ENCODE results near the gene ENPEP. TPM values are rescaled to one million over a fixed set of nuclear protein-coding genes. Genes with fewer than 3 reads are reported as not detected.
"Not testable (repeated sequence)": the region's sequence is repeated elsewhere in the genome, so short reads cannot be mapped to it uniquely, and the experiment has no call there.

ENPEP gene, protein sequence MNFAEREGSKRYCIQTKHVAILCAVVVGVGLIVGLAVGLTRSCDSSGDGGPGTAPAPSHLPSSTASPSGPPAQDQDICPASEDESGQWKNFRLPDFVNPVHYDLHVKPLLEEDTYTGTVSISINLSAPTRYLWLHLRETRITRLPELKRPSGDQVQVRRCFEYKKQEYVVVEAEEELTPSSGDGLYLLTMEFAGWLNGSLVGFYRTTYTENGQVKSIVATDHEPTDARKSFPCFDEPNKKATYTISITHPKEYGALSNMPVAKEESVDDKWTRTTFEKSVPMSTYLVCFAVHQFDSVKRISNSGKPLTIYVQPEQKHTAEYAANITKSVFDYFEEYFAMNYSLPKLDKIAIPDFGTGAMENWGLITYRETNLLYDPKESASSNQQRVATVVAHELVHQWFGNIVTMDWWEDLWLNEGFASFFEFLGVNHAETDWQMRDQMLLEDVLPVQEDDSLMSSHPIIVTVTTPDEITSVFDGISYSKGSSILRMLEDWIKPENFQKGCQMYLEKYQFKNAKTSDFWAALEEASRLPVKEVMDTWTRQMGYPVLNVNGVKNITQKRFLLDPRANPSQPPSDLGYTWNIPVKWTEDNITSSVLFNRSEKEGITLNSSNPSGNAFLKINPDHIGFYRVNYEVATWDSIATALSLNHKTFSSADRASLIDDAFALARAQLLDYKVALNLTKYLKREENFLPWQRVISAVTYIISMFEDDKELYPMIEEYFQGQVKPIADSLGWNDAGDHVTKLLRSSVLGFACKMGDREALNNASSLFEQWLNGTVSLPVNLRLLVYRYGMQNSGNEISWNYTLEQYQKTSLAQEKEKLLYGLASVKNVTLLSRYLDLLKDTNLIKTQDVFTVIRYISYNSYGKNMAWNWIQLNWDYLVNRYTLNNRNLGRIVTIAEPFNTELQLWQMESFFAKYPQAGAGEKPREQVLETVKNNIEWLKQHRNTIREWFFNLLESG
- not detected for total RNA-seq

DNA sequence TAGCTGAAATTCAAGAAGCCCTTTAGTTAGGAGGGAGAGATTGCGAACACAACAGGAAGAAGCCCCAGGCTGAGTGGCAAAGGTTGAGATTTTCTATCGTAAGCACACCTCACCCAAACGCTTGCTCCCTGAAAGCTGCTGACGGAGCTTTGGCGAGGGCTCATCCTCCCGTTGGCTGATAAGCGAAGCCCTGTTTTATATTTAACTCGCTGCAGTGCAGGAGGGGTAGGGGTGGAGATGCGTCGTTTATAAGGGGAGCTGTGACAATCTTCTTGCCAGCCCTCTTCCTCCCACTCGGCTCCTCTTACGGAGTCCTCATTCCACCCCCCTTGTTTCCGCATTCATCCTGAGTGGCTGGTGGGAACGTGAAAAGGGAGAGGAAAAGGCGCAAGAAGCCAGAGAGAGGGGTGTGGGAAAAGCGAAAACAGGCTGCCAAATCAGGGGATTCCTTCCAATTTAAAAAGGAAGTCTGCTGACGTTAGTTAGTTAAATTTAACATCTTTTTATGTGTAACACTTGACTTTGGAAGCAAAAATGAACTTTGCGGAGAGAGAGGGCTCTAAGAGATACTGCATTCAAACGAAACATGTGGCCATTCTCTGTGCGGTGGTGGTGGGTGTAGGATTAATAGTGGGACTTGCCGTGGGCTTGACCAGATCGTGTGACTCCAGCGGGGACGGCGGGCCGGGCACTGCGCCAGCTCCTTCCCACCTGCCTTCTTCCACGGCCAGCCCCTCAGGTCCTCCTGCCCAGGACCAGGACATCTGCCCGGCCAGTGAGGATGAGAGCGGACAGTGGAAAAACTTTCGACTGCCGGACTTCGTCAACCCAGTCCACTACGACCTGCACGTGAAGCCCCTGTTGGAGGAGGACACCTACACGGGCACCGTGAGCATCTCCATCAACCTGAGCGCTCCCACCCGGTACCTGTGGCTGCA is at the start of gene ENPEP:
Gene ENPEP, plus strand, starts transcription at position 275 of the 938 bp plus-strand sequence. Its CDS starts 260 bp downstream, at position 535.
- Mint-ChIP-seq H3K9me3 (no peaks in the 10 kb centered on the region), H3K36me3 (ENCODE audit: low read depth) (no peaks in the 10 kb centered on the region), H3K4me3 (no peak within 1 kb of the TSS), H3K4me1 (ENCODE audit: low read depth) (no peaks in the 10 kb centered on the region), H3K27me3 (ENCODE audit: low read depth) (peaks cover 22% of the 10 kb centered on the region), H3K27ac (no peak within 1 kb of the TSS)
- DNase-seq: no peak
- CTCF ChIA-PET: interaction anchor here (0.6 to 1.2 kb wide), 3 partner anchors 35 to 563 kb away, joined by 3 to 5 read pairs (median 3); no protein-coding TSS in a partner anchor
- intact Hi-C loops (cut with micrococcal nuclease): no loop called here

GRCh38 chr4:110431805-110432204 is 44.1 kb upstream of the ENPEP start:
- H3K27ac Mint-ChIP-seq; H3K4me1 Mint-ChIP-seq (ENCODE audit: low read depth); DNase-seq; intact Hi-C loops (cut with micrococcal nuclease); H3K36me3 Mint-ChIP-seq (ENCODE audit: low read depth); CTCF ChIA-PET; H3K4me3 Mint-ChIP-seq; H3K9me3 Mint-ChIP-seq: not testable (repeated sequence)
- peaks cover 10% of the 10 kb centered on the region for H3K27me3 Mint-ChIP-seq (ENCODE audit: low read depth)

- H3K27me3 Mint-ChIP-seq (ENCODE audit: low read depth): peaks cover 17% of the 10 kb centered on the region
- DNase-seq; H3K4me3 Mint-ChIP-seq; H3K36me3 Mint-ChIP-seq (ENCODE audit: low read depth); H3K4me1 Mint-ChIP-seq (ENCODE audit: low read depth); intact Hi-C loops (cut with micrococcal nuclease); H3K27ac Mint-ChIP-seq; H3K9me3 Mint-ChIP-seq; CTCF ChIA-PET: not testable (repeated sequence)
Observed at GRCh38 chr4:110437292-110437691, 38.7 kb upstream of the ENPEP start.

DNA sequence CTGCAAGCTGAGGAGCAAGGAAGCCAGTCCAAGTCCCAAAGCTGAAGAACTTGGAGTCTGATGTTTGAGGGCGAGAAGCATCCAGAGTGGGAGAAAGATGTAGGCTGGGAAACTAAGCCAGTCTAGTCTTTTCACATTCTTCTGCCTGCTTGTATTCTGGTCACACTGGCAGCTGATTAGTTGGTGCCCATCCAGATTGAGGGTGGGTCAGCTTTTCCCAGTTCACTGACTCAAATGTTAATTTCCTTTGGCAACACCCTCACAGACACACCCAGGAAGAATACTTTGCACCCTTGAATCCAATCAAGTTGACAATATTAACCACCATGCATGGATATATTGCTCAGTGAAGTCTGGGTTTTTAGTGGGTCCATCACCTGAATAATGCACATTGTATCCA is 36.7 kb upstream of the ENPEP start:
- DNase-seq; CTCF ChIA-PET; intact Hi-C loops (cut with micrococcal nuclease); H3K27ac Mint-ChIP-seq; H3K4me3 Mint-ChIP-seq; H3K4me1 Mint-ChIP-seq (ENCODE audit: low read depth); H3K9me3 Mint-ChIP-seq; H3K36me3 Mint-ChIP-seq (ENCODE audit: low read depth): not testable (repeated sequence)
- peaks cover 20% of the 10 kb centered on the region for H3K27me3 Mint-ChIP-seq (ENCODE audit: low read depth)

DNA sequence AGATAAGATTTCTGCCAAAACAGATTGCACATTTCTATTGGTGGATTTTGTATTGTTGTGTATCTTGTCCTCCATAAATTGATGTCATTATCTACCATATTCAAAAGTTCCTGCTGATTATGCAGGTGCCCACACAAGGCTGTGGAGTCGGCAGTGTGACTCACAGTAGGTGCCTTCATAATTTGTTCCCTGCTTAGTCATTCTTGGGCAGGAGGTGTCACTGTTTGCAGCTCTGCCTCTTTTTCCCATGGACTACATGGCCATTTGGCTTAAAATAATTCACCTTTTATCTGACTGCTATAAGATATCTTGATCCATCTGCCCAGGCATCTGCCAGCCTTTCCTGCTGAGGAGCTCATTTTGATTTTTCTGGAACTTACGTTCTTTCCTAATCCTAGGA is 33.6 kb upstream of the ENPEP start:
- Mint-ChIP-seq H3K4me3 (no peak overlapping the region), H3K36me3 (ENCODE audit: low read depth) (no peaks in the 10 kb centered on the region), H3K9me3 (no peaks in the 10 kb centered on the region), H3K4me1 (ENCODE audit: low read depth) (no peaks in the 10 kb centered on the region), H3K27ac (no peak overlapping the region), H3K27me3 (ENCODE audit: low read depth) (peaks cover 20% of the 10 kb centered on the region)
- CTCF ChIA-PET: no interaction called here
- intact Hi-C loops (cut with micrococcal nuclease): no loop called here
- DNase-seq: no peak

DNA sequence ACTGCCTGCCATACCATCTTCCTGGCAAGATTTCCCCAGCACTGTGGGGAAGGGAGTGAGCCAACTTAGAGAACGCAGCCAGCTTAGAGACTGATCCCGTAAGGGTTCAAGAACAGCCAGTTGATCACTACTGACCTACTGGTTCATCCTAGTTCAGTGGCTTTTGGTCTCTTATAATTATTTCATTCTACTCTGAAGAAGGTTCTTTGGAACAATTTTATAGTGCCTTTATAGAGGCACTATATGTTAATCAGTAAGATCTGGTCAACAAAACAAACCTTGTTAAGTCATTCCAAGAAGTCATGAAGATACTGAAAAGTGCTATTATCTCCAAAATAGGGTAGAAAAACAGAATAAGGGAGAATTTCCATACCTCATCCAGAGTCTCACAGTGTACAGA is 33.2 kb upstream of the ENPEP start:
- H3K27me3 Mint-ChIP-seq (ENCODE audit: low read depth): peaks cover 18% of the 10 kb centered on the region
- CTCF ChIA-PET: no interaction called here
- no peak overlapping the region for H3K27ac Mint-ChIP-seq
- H3K4me3 Mint-ChIP-seq: no peak overlapping the region
- H3K4me1 Mint-ChIP-seq (ENCODE audit: low read depth): no peaks in the 10 kb centered on the region
- H3K9me3 Mint-ChIP-seq: no peaks in the 10 kb centered on the region
- intact Hi-C loops (cut with micrococcal nuclease): no loop called here
- no peak for DNase-seq
- H3K36me3 Mint-ChIP-seq (ENCODE audit: low read depth): no peaks in the 10 kb centered on the region

GRCh38 chr4:110449947-110450346 is 26.0 kb upstream of the ENPEP start:
- Mint-ChIP-seq H3K36me3 (ENCODE audit: low read depth) (no peaks in the 10 kb centered on the region), H3K27me3 (ENCODE audit: low read depth) (peaks cover 12% of the 10 kb centered on the region), H3K4me1 (ENCODE audit: low read depth) (no peaks in the 10 kb centered on the region), H3K9me3 (no peaks in the 10 kb centered on the region), H3K4me3 (no peak overlapping the region), H3K27ac (no peak overlapping the region)
- intact Hi-C loops (cut with micrococcal nuclease): no loop called here
- CTCF ChIA-PET: interaction anchor here (0.6 kb wide), 1 partner anchor 364 kb away, joined by 3 read pairs; no protein-coding TSS in a partner anchor
- DNase-seq: no peak

DNA sequence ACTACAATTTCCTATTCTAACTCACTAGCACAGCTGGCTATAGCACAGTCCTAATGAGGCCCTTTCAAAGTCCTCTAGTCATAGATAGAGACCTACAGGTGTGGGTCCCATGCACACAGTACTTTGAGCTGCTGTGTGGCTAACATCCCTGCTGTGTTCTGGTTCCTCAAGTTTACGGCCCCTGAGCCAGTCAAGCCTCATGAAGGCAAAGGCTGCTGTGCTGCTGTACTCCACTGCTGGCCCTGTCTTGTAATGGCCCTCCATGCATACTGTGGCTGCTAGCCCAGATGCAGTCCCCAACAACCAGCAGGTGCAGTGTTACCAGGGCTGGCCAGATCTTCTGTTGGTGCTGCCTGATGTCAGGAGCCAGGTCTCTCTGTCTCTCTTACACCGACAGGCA is 23.4 kb upstream of the ENPEP start:
- intact Hi-C loops (cut with micrococcal nuclease): no loop called here

GRCh38 chr4:110454441-110454840 is 21.5 kb upstream of the ENPEP start:
- Mint-ChIP-seq H3K4me3 (no peak overlapping the region), H3K4me1 (ENCODE audit: low read depth) (no peaks in the 10 kb centered on the region), H3K27me3 (ENCODE audit: low read depth) (peaks cover 20% of the 10 kb centered on the region), H3K36me3 (ENCODE audit: low read depth) (no peaks in the 10 kb centered on the region), H3K27ac (no peak overlapping the region), H3K9me3 (no peaks in the 10 kb centered on the region)
- no peak for DNase-seq
- intact Hi-C loops (cut with micrococcal nuclease): no loop called here
- CTCF ChIA-PET: no interaction called here

More for the DNA sequence above, 23.4 kb upstream of the ENPEP start:
- H3K9me3 Mint-ChIP-seq: no peaks in the 10 kb centered on the region
- no peak overlapping the region for H3K4me3 Mint-ChIP-seq
- no peak for DNase-seq
- no peaks in the 10 kb centered on the region for H3K36me3 Mint-ChIP-seq (ENCODE audit: low read depth)
- H3K27ac Mint-ChIP-seq: no peak overlapping the region
- no peaks in the 10 kb centered on the region for H3K4me1 Mint-ChIP-seq (ENCODE audit: low read depth)
- CTCF ChIA-PET: no interaction called here
- H3K27me3 Mint-ChIP-seq (ENCODE audit: low read depth): peaks cover 17% of the 10 kb centered on the region

DNA sequence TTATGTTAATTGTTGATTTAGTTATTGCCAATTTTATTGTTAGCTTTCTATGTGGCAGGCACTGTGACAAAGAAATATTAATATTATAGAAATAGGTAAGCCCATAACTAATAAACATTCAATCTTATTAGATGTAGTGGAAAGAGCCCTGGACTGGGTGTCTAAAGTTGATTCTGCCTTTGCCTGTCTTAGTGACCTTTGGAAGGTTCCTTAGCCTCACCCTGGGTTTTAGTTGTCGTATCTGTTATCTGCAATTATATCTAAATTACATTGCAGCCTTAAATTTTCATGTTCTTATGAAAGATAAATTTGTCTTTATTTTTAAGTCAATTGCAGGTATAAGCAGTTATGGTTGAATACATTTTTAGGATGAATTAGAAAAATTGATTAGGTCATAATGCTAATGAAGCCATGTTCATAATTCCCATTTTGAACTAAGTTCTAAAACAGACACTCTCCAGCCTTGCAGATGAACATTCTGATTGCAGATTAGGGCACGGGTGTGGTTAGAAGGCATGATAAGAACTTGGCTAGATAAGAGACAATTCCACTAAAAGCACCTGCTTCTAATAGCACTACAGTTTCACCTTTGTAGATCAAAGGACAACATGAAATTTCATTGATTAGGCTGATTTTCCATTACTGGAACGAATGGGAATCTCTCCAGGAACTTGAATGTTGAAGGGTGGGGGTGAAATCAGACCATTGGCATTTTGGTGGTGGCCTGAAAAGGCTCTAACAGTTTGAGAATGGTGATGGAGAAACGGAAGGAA is 17.3 kb upstream of the ENPEP start:
- Mint-ChIP-seq H3K4me3 (no peak overlapping the region), H3K27ac (no peak overlapping the region), H3K36me3 (ENCODE audit: low read depth) (no peaks in the 10 kb centered on the region), H3K9me3 (no peaks in the 10 kb centered on the region), H3K4me1 (ENCODE audit: low read depth) (no peaks in the 10 kb centered on the region), H3K27me3 (ENCODE audit: low read depth) (peaks cover 18% of the 10 kb centered on the region)
- no peak for DNase-seq
- CTCF ChIA-PET: no interaction called here
- intact Hi-C loops (cut with micrococcal nuclease): no loop called here

DNA sequence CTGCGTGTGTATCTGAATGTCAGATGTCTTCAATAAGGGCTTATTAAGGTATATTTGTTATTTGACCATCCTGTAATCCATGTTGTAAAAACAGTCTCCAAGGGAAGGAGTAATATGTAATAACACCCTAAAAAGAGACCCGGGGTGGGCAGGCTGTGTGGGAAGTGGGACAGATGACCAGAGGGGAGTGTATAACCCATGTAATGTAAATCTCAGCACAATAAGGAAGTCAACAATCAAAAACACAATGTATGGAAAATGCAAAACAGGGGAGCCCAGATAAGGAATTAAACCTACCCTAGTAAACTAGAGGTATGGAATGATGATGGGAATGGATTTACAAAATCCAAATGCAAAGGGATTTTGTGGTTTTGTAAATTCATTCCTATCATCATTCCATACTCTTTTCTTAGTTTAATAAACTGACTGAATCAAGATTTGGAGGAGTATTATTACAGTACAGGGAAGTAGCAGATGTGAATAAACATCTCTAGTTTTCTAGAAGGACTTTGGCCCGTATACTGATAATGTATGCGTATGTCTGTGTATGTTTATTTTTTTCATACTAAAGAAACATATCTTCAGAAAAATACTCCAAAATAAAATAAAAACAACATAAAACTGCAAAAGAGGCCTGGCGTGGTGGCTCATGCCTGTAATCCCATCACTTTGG is 15.7 kb upstream of the ENPEP start:
- H3K9me3 Mint-ChIP-seq: no peaks in the 10 kb centered on the region
- peaks cover 16% of the 10 kb centered on the region for H3K27me3 Mint-ChIP-seq (ENCODE audit: low read depth)
- no peak overlapping the region for H3K27ac Mint-ChIP-seq

More for the DNA sequence above, 15.7 kb upstream of the ENPEP start:
- intact Hi-C loops (cut with micrococcal nuclease): no loop called here
- H3K4me3 Mint-ChIP-seq: no peak overlapping the region
- no peaks in the 10 kb centered on the region for H3K4me1 Mint-ChIP-seq (ENCODE audit: low read depth)
- no peak for DNase-seq
- no peaks in the 10 kb centered on the region for H3K36me3 Mint-ChIP-seq (ENCODE audit: low read depth)
- CTCF ChIA-PET: interaction anchor here (0.6 kb wide), 1 partner anchor 63 kb away, joined by 3 read pairs; no protein-coding TSS in a partner anchor
